ENCODE data around the gene SERPIND1.

DNA sequence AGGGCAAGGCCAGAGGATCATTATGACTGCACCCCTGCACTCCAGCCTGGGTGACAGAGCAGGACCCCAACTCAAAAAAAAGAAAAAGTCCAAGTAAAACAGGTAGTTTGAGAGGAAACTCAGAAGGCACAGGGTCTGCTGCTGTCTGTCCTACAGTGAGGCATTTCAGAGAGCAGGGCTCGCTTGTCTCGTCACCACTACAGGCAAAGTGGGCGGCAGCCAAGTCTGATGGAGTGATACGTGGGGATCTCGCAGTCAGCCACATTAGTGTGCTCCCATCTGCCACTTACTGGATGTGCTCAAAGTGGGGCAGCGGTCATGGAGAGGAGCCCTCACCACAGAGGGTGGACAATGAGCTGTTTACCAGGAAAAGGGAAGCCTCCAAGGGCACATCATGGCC is 42.6 kb downstream of the SERPIND1 start:
- TF ChIP-seq, protein P1, sequence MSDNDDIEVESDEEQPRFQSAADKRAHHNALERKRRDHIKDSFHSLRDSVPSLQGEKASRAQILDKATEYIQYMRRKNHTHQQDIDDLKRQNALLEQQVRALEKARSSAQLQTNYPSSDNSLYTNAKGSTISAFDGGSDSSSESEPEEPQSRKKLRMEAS (IDR thresholded peaks at IDR 0.05) = no peak
- no peak for TF ChIP-seq TAF1 (IDR thresholded peaks at IDR 0.05; ENCODE audit: low read depth, low read length)

All from H1 (cell line).